IMR-90 (cell line): Measurements from ENCODE around the gene SEPTIN5. TPM values are rescaled to one million over a fixed set of nuclear protein-coding genes. Genes with fewer than 3 reads are reported as not detected.

Experiments used
- ATAC-seq: fragments of 200-7000 bp; cut with Tn5 transposase; 2 replicates; pipeline ENCODE4 v1.9.1; 2020; ENCODE audit warnings: low read depth, mild to moderate bottlenecking, moderate library complexity
- BruUV-seq: library from RNA; stranded (reverse); fragments of 400-500 nt; replicated peaks from 2 replicates; lab custom pipeline; 2021; lab: Mats Ljungman, UMichigan
- CTCF ChIA-PET: fragments of 300-600 bp; formaldehyde crosslinking; extraction: SDS; loops from one replicate; lab custom pipeline; 2021; ENCODE audit warnings: antibody characterized with exemption; lab: Yijun Ruan, JAX
- POLR2A ChIA-PET: fragments of 300-600 bp; sonication (Branson Sonifier 250); formaldehyde crosslinking; loops from one replicate; lab custom pipeline; 2022; ENCODE audit warnings: antibody characterized with exemption; ENCODE audit not compliant: unreplicated experiment; lab: Charles Lee
- DNase-seq: peaks from one replicate; pipeline ENCODE4 v3.0.0; 2013
- H2AFZ ChIP-seq: replicated peaks from 2 replicates; pipeline ENCODE3; 2013; ENCODE audit warnings: low read length, mild to moderate bottlenecking; ENCODE audit not compliant: poor library complexity
- H2AK5ac ChIP-seq: 2 replicates; pipeline ENCODE4 v1.6.1; 2013; ENCODE audit warnings: low read depth, low read length, inconsistent platforms
- H2AK9ac ChIP-seq: replicated peaks from 2 replicates; pipeline ENCODE3; 2013; ENCODE audit warnings: mild to moderate bottlenecking, low read depth, low read length, moderate library complexity; ENCODE audit not compliant: poor library complexity
- H2BK120ac ChIP-seq: 2 replicates; pipeline ENCODE4 v1.6.1; 2013; ENCODE audit warnings: low read depth, low read length, inconsistent platforms
- H2BK15ac ChIP-seq: 3 replicates; pipeline ENCODE4 v1.6.1; 2013; ENCODE audit warnings: low read depth, low read length, inconsistent platforms
- H2BK20ac ChIP-seq: 2 replicates; pipeline ENCODE4 v1.6.1; 2013; ENCODE audit warnings: low read depth, mild to moderate bottlenecking, inconsistent platforms, low read length, moderate library complexity
- H2BK5ac ChIP-seq: 2 replicates; pipeline ENCODE4 v1.6.1; 2013; ENCODE audit warnings: mild to moderate bottlenecking, low read depth, low read length, inconsistent platforms; ENCODE audit not compliant: poor library complexity, severe bottlenecking
- H3K14ac ChIP-seq: replicated peaks from 2 replicates; pipeline ENCODE4 v1.6.1; 2013; ENCODE audit warnings: low read depth, low read length, inconsistent platforms
- H3K18ac ChIP-seq: 2 replicates; pipeline ENCODE4 v1.6.1; 2013; ENCODE audit warnings: low read depth, low read length, control low read depth
- H3K23ac ChIP-seq: 2 replicates; pipeline ENCODE4 v1.6.1; 2013; ENCODE audit warnings: low read depth, low read length, inconsistent platforms
- H3K27ac ChIP-seq: 2 replicates; pipeline ENCODE4 v1.5.1; 2013; ENCODE audit warnings: mild to moderate bottlenecking, control low read depth, low read length; ENCODE audit not compliant: insufficient read depth
- H3K27me3 ChIP-seq: 2 replicates; pipeline ENCODE4 v1.6.1; 2013; ENCODE audit warnings: low read length; ENCODE audit not compliant: control insufficient read depth, insufficient read depth
- H3K36me3 ChIP-seq: 2 replicates; pipeline ENCODE4 v1.6.1; 2013; ENCODE audit warnings: low read length, mixed read lengths; ENCODE audit not compliant: control insufficient read depth, insufficient read depth
- H3K4ac ChIP-seq: 2 replicates; pipeline ENCODE4 v1.6.1; 2013; ENCODE audit warnings: low read depth, low read length, inconsistent platforms
- H3K4me1 ChIP-seq: 2 replicates; pipeline ENCODE4 v1.6.1; 2013; ENCODE audit warnings: low read length, mixed read lengths; ENCODE audit not compliant: control insufficient read depth, insufficient read depth
- H3K4me2 ChIP-seq: 2 replicates; pipeline ENCODE4 v1.6.1; 2013; ENCODE audit warnings: low read depth, mild to moderate bottlenecking, control low read depth, low read length, moderate library complexity
- H3K4me3 ChIP-seq: 2 replicates; pipeline ENCODE4 v1.5.1; 2013; ENCODE audit warnings: low read depth, mild to moderate bottlenecking, control low read depth, low read length, moderate library complexity; ENCODE audit not compliant: insufficient read depth
- H3K56ac ChIP-seq: 2 replicates; pipeline ENCODE4 v1.6.1; 2013; ENCODE audit warnings: low read length, inconsistent platforms; ENCODE audit not compliant: insufficient read depth; ENCODE audit errors: extremely low read depth
- H3K79me1 ChIP-seq, 2 experiments: 2 replicates each; pipeline ENCODE4 v1.6.1; 2013; ENCODE audit warnings: low read length in 2 of 2, inconsistent platforms in 1 of 2, low read depth in 1 of 2
- H3K9ac ChIP-seq: 2 replicates; pipeline ENCODE4 v1.6.1; 2013; ENCODE audit warnings: low read depth, low read length, control low read depth
- H3K9me1 ChIP-seq: 2 replicates; pipeline ENCODE4 v1.6.1; 2013; ENCODE audit warnings: low read length, inconsistent platforms; ENCODE audit not compliant: insufficient read depth
- H3K9me3 ChIP-seq: 2 replicates; pipeline ENCODE4 v1.6.1; 2013; ENCODE audit warnings: low read length; ENCODE audit not compliant: control insufficient read depth, insufficient read depth
- H4K20me1 ChIP-seq: 2 replicates; pipeline ENCODE4 v1.6.1; 2013; ENCODE audit warnings: low read length, inconsistent platforms; ENCODE audit not compliant: insufficient read depth
- H4K5ac ChIP-seq: 2 replicates; pipeline ENCODE4 v1.6.1; 2013; ENCODE audit warnings: mild to moderate bottlenecking, low read depth, low read length, control low read depth
- H4K8ac ChIP-seq, 2 experiments: 2 replicates each; pipeline ENCODE4 v1.6.1; 2013; ENCODE audit warnings: low read depth in 2 of 2, low read length in 2 of 2, control low read depth in 1 of 2, inconsistent platforms in 1 of 2
- H4K91ac ChIP-seq: 2 replicates; pipeline ENCODE4 v1.6.1; 2013; ENCODE audit warnings: low read depth, low read length, inconsistent platforms; ENCODE audit not compliant: insufficient read depth
- BHLHE40 ChIP-seq: fragments of 150-350 bp; IDR thresholded peaks from 2 replicates; pipeline ENCODE4 v1.6.1; 2016; ENCODE audit warnings: mild to moderate bottlenecking, low read depth, low read length
- NFE2L2 ChIP-seq: fragments of 150-350 bp; IDR thresholded peaks from 2 replicates; pipeline ENCODE4 v1.6.1; 2016; ENCODE audit warnings: low read depth, mild to moderate bottlenecking, low read length
- RCOR1 ChIP-seq: IDR thresholded peaks from 2 replicates; pipeline ENCODE4 v1.6.1; 2012; ENCODE audit warnings: mild to moderate bottlenecking, low read length, improper control_type of control experiment; ENCODE audit not compliant: insufficient replicate concordance
- SMC3 ChIP-seq: fragments of 150-350 bp; IDR thresholded peaks from 2 replicates; pipeline ENCODE4 v1.6.1; 2016; ENCODE audit warnings: low read depth, mild to moderate bottlenecking, antibody characterized with exemption, low read length, moderate library complexity
- WGBS, 2 experiments: methylation state at CpG; one replicate each; pipeline versions ENCODE4 v1.1.5 to v1.1.7; 2013; ENCODE audit warnings: missing lambda C conversion rate in 2 of 2; ENCODE audit not compliant: insufficient read length in 1 of 2; ENCODE audit errors: extremely low coverage in 2 of 2; 5-methylcytosine and 5-hydroxymethylcytosine counted together
- dilution Hi-C: fragments of 300-500 bp; cut with HindIII; formaldehyde crosslinking; loops from one replicate; pipeline ENCODE4 v1.14.3; 2018; ENCODE audit warnings: low sequenced_read_pairs; ENCODE audit not compliant: unreplicated experiment
- in situ Hi-C: fragments of 300-500 bp; cut with MboI; formaldehyde crosslinking; loops from 3 replicates; pipeline ENCODE4 v1.14.3; 2019; ENCODE audit warnings: low sequenced_read_pairs, inconsistent platforms, mixed read lengths
- intact Hi-C: fragments of 100-400 bp; cut with micrococcal nuclease; formaldehyde crosslinking; loops from 2 replicates; pipeline ENCODE4 v1.10.0; 2022
- polyA plus RNA-seq, 3 experiments: library from polyadenylated mRNA; depleted of rRNA; stranded (reverse); fragments of >200 nt; gene quantifications; 2 replicates each; pipeline ENCODE4 v1.2.3, GENCODE V29; 2012; ENCODE audit warnings: low replicate concordance in 1 of 3
- total RNA-seq: library from RNA; depleted of rRNA; stranded (reverse); fragments of >200 nt; gene quantifications from 2 replicates; pipeline ENCODE4 v1.2.3, GENCODE V29; 2012
- TF ChIP-seq, protein P1 (sequence below): fragments of 150-350 bp; IDR thresholded peaks from 2 replicates; pipeline ENCODE4 v1.6.1; 2017; ENCODE audit warnings: mild to moderate bottlenecking, antibody characterized with exemption, low read length, low read depth
- TF ChIP-seq, protein P2 (sequence below): conservative IDR thresholded peaks from 2 replicates; pipeline ENCODE4 v1.5.1; 2012; ENCODE audit warnings: mild to moderate bottlenecking, low read depth, low read length, improper control_type of control experiment

SEPTIN5 gene
- total and polyA plus RNA-seq, 2 of the 4 experiments (the other 2 are of a cell fraction): 16.8 to 20.7 TPM

DNA sequence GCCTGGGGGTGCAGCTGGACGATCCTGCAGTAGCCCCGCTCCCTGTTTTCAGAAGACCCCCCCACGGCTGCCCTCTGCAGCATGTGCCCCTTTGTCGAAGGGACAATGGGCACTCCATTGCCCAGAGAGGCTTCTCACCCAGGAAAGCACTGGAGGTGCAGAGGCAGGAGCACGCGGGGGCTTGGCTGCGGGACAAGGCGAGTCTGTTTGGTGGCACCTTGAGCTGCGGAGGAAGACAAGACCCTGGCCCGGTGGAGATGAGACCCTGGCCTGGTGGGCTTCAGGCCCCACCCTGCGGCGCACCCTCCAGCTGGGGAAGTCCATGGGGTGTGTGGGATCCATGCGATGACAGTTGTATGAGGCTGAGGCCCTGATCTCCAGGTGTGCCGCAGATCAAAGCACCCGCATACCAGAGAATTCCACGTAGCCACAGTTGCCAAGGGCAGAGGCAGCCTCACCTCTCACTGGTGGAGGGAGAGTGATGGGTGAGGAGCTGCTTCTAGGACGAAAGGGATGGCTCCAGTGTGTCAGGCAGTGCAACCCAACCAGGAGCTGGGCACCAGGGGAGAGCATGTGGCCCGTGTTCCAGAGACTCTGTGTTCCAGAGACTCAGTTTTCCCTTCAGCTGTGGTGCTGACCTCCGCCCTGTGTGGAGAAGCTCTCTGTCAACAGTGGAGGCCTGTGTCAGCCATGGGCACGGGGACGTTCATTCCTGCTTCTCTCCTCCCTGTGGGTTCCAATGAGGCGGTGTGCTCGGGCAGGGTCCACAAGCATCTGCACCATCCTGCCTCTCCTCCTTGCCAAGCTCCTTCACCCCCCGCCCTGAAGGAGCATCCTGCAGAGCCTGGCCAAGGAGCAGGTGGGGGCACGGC is 56.3 kb downstream of the SEPTIN5 start:
- no TSS peak for BruUV-seq

More for the DNA sequence above, 56.3 kb downstream of the SEPTIN5 start:
- Histone ChIP-seq H2BK5ac (no peak overlapping the region), H2AK9ac (no peak overlapping the region), H3K9ac (no peak overlapping the region), H4K8ac (no peak overlapping the region), H4K20me1 (no peaks in the 10 kb centered on the region), H3K9me1 (peaks cover 3% of the 10 kb centered on the region; the same call in 1 of the 2 replicates), H3K9me3 (no peaks in the 10 kb centered on the region; the same call in 1 of the 2 replicates), H3K4me2 (no peak overlapping the region), H3K14ac (no peak overlapping the region), H3K4me3 (no peak overlapping the region), H3K36me3 (no peaks in the 10 kb centered on the region), H3K23ac (no peak overlapping the region), H4K5ac (no peak overlapping the region), H3K27me3 (peaks cover 89% of the 10 kb centered on the region), H3K18ac (no peak overlapping the region), H2BK15ac (no peak overlapping the region), H2AK5ac (no peak overlapping the region), H2BK120ac (no peak overlapping the region), H3K4ac (no peak overlapping the region), H3K79me1 (no peaks in the 10 kb centered on the region), H4K91ac (no peak overlapping the region), H3K56ac (no peak overlapping the region), H3K27ac (no peak overlapping the region), H3K4me1 (no peaks in the 10 kb centered on the region), H2AFZ (no peak overlapping the region), H2BK20ac (no peak overlapping the region)
- dilution Hi-C loops: no loop called here
- 90% methylated on average over 9 of the region's 25 CpGs; no CpG with 5 or more reads in 1 of the 2 experiments for WGBS, 2 experiments
- POLR2A ChIA-PET: no interaction called here
- in situ Hi-C loops: no loop called here
- intact Hi-C loops: no loop called here
- ATAC-seq (no peak), DNase-seq (no peak)
- CTCF ChIA-PET: no interaction called here
- TF ChIP-seq BHLHE40 (no peak), RCOR1 (no peak), SMC3 (no peak), NFE2L2 (no peak)
- TF ChIP-seq, protein P1, sequence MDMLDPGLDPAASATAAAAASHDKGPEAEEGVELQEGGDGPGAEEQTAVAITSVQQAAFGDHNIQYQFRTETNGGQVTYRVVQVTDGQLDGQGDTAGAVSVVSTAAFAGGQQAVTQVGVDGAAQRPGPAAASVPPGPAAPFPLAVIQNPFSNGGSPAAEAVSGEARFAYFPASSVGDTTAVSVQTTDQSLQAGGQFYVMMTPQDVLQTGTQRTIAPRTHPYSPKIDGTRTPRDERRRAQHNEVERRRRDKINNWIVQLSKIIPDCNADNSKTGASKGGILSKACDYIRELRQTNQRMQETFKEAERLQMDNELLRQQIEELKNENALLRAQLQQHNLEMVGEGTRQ: no peak
- TF ChIP-seq, protein P2, sequence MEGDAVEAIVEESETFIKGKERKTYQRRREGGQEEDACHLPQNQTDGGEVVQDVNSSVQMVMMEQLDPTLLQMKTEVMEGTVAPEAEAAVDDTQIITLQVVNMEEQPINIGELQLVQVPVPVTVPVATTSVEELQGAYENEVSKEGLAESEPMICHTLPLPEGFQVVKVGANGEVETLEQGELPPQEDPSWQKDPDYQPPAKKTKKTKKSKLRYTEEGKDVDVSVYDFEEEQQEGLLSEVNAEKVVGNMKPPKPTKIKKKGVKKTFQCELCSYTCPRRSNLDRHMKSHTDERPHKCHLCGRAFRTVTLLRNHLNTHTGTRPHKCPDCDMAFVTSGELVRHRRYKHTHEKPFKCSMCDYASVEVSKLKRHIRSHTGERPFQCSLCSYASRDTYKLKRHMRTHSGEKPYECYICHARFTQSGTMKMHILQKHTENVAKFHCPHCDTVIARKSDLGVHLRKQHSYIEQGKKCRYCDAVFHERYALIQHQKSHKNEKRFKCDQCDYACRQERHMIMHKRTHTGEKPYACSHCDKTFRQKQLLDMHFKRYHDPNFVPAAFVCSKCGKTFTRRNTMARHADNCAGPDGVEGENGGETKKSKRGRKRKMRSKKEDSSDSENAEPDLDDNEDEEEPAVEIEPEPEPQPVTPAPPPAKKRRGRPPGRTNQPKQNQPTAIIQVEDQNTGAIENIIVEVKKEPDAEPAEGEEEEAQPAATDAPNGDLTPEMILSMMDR: no peak
